ENCODE data around the gene RAB20.
A peak's percentile ranks its signal among the peaks of the same experiment; 100 is the strongest.
"Not testable (repeated sequence)": the region's sequence is repeated elsewhere in the genome, so short reads cannot be mapped to it uniquely, and the experiment has no call there.

The RAB20 gene

DNA sequence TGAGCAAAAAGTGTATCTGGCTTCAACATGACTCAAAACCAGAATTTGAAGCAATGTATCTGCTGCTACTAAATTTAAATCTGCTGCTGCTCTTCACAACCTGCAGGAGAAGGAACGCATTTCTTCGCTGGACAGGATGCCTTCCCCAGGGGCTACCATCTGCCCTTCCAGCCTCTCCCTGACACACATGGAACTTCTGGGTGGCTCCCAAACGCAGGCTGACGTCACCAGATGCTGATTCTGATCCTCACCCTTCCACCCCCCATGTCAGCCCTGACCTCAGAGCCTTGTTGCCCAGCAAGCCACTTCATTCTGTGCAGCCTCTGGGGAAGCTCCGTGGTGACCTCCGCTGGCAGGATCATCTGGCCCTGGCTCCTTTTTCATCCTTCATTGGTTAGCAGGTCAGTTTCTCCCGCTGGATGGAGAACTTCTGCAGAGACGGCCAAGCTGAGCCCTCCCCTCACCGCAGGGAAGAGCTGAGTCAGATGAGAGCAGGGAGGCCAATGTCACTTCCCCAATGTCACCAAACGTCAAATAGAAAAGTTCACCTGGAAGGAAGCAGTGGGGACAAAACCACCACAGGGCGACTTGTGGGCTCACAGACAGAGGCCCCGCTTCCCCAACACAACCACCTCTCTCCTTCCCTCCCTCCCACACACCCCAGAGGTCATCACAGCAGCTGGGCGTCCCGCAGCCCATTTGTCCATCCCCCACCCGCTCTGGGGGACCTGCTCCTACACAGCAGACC is 14.0 kb upstream of the RAB20 start:
- no peak for DNase-seq

DNA sequence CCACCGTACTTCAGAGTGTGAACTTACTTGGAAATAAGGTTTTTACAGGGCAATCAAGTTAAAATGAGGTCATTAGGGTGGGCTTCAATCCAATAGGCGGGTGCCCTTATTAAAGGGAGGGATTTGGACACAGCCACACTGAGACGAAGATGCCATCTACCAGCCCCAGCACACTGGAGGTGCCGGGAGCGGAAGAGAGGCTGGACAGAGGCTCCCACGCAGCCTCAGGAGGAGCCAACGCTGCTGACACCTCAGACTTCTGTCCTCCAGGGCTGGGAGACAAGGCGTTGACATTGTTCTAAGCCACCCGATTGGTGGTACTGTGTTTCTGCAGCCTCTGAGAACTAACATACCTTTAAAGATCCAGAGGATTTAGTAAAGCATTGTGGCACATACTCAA is 12.6 kb upstream of the RAB20 start:
- no peak for DNase-seq

DNA sequence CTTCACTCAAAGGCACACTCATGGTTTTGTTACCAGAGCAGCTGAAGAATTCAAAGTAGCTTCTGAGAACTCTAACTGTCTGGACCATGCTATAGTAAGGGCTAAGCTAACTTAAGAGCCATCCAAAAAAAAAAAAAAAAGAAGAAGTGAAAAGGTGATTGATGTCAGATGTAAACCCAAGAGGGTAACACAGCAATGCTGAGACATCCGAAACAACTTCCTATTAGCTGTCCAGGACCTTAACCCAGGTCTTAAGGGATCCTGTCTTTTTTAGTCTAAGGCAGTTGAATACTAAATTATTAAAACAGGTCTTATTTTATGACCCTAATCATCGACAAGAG is 11.2 kb upstream of the RAB20 start:
- DNase-seq, result no peak

DNA sequence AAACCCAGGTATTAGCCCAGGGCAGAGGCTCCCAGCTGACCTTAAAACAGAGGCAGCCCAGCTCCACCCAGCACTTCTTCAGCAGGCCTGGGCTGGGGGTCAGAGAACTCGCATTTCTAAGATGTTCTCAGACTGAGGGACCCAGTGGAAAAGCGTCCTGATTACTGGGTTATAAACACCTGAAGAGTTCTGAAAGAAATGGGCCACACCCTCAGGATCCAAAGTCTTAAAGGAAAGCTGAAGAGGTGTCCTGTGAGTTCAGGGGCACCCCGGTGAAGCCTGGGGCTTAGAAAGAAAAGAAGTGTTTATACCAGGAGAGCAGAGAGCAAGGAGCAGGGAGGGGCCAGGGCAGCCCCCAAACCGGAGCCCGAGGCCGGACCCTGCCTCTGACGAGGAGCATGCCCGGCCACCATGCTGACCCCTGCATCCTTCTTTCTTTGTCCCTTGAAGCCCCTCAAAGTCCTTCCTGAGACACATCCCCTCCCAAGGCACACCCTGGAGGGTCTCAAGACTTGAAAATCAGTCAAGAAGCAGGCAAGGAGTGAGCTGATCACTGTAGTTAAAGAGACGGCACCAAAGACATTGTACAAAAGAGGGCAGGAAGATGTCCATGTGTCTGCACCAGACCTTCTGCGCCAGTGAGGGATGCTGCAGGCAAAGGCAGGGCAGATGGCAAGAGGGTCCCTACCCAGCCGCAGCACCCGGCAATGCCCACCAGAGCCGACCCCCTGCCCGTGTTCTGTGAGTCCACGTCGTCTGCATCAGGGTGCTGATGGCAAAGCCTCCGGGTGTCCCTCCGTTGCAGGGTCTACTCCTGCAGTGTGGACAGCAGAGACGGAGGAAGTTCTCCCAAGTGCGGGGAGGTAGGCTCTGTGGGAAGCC is 10.6 kb upstream of the RAB20 start:
- DNase-seq, result no peak

DNA sequence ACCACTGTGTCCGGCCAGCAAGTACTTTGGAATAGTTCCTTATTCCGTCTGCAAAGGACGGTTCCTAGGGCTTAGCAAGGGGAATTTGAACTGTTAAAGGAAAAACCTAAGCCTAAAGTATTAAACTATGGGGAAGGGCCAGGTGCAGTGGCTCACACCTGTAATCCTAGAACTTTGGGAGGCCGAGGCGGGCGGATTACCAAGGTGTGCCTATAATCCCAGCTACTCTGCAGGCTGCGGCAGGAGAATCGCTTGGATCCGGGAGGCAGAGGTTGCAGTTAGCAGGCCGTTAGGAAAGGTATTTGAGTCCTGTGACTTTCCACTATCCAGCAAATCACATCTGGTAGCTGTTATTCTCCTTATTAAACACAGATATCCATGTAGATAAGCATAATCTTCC is 9.4 kb upstream of the RAB20 start:
- no peak for DNase-seq

DNA sequence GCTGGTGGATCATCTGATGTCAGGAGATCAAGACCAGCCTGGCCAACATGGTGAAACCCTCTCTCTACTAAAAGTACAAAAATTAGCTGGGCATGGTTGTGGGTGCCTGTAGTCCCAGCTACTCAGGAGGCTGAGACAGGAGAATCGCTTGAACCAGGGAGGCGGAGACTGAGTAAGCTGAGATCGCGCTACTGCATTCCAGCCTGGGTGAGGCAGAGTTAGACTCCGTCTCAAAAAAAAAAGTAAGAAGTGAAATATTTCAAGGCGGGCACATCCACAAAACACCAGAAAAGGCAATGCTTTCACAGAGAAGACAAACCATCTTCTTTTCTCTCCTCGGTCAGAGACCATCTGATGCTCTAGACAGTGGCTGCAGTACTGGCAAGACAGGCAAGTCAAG is 8.4 kb upstream of the RAB20 start:
- not testable (repeated sequence) for DNase-seq

DNA sequence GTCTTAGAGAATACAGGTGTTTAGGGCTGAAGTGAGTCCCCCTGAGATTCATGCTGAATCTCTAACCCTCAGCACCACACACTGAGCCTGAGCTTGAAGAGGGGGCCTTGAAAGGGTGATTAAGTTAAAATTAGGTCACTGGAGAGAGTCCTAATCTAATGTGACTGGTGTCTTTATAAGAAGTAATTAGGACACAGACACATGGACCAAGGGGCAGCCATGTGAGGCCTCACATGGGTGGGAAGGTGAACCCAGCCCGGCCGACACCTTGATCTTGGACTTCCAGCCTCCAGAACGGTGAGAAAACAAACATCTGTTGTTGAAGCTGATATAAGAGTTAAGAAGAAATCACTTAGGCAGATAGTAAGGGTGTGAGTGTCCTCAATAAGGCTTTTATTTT is 7.1 kb upstream of the RAB20 start:
- DNase-seq, result no peak

DNA sequence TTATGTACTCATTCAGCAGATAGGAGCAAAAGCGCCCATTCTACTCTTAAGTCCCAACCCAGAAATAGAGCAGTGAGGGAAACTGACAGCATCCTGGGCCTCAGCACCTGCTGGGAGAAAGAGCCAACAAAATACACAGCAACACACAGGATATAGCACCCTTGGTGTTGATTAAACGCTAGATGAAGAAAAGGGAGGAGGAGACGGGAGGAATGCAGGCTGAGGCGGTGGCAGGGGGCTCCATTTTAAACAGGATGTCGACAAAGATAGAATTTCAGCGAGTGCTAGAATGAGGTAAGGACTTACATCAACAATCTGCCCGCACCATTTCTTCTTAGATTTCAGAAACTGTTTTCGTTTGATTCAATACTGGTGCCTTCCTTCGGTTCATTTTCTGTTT is 4.6 kb upstream of the RAB20 start:
- DNase-seq, result no peak

DNA sequence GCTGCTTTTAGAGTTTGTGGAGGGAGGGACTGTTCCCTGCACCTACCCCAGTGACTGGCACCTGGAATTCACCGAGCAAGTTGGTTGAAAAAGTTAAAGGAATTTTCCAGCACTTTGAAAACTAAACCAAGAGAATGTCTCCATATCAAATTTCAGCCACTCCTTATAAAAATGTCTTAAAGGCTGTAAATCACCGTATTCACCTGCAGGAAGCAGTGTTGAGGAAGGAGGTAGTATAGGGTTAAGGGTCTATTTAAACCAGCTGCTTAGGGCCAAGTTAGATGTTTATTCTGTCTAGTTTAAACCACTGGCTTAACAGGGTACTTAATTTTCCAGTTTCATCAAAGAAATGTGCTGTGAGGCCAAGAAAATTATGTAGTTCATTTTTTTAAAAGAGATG is 3.8 kb upstream of the RAB20 start:
- no peak for DNase-seq

DNA sequence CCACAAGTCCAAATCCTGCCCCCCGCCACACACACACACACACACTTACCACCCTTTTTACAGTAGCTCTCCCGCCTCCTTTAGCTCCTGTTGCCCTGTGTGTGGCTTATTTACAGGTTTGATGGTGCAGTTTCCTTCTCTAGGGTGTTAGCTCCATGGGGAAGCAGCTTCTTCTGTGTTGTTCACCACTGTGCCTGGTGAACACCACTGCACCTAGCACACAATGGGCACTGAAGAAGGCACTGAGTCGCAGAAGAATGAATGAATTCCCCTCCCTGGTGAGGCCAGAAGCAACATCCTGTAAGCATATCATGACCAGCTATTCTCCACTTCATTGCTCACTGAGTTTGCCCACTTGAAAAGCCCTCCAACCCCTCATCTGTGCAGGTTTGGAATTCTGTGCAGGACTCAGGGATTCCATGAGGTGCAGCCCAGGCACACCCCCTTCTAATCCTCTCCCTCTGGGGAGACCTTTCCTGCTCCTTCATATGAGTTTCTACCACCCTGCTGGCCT is 3.0 kb upstream of the RAB20 start:
- no peak for DNase-seq

DNA sequence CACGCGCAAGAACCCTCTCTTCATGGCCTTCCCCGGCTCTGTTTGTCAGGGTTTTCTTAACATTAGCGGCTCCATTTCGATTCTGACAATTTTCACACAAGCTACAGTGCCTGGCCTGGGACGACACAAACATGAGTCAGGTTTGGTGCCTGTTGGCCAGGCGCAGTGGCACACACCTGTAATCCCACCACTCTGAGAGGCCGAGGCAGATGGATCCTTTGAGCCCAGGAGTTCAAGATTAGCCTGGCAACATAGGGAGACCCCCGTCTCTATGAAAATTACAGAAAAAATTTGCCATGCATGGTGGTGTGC is 1.9 kb upstream of the RAB20 start:
- DNase-seq, result no peak

DNA sequence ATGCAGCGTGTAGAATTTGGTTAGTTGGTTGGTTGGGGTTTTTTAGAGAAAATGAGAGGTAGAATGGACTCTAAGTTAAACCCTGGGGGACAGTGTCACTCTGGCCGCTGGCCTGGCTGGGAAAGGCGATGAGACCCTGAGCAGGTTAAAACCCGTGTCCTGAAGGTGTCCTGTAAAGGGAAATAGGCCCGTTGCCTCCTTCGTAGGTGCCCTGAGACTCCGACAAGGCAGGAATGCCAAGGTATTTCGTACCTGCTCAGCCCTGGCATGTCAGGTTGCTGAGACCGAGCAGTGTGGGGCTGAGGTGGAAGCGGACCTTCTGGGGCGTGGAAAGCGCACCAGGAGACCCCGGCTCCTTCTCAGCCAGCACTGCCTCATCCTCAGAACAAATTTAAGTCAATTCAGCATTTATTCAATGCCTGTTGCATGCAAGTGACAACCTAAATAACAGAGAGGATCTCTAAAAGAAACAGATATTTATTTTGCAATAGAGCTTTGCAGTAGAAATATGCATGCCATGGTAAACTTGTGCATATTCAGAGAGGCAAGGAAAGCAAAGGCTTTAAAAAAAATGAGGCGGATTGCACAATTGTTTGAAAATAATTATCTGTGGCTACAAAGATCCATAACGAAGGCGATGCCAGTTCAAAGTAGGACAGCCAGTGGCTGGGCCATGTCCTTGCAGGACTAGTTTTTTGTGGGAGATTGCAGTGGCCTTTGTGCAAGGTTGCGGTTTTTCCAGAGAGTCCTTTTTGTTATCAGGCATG is 1.4 kb upstream of the RAB20 start:
- no peak for DNase-seq

DNA sequence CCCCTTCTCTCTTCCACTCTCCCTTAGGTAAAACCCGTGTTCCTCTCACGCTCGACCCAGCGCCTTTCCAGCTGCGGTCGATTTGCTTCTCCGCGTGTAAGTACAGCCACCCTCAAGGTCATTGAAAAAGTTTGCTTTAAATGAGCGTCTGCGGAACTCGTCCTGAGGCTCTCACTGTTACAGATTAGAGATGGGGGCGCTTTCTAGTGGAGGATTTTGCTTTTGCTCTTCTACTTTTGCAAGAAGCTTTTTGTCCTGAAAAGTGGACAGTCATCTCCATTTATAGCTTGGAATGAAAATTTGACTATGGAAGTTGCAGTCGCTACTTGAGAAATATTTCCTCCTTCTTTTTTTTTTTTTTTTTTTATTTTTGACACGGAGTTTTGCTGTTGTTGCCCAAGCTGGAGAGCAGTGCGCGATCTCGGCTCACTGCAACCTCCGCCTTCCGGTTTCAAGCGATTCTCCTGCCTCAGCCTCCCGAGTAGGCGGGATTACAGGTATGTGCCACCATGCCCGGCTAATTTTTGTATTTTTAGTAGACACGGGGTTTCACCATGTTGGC is 595 bp upstream of the RAB20 start:
- peak; percentile 57 for DNase-seq

DNA sequence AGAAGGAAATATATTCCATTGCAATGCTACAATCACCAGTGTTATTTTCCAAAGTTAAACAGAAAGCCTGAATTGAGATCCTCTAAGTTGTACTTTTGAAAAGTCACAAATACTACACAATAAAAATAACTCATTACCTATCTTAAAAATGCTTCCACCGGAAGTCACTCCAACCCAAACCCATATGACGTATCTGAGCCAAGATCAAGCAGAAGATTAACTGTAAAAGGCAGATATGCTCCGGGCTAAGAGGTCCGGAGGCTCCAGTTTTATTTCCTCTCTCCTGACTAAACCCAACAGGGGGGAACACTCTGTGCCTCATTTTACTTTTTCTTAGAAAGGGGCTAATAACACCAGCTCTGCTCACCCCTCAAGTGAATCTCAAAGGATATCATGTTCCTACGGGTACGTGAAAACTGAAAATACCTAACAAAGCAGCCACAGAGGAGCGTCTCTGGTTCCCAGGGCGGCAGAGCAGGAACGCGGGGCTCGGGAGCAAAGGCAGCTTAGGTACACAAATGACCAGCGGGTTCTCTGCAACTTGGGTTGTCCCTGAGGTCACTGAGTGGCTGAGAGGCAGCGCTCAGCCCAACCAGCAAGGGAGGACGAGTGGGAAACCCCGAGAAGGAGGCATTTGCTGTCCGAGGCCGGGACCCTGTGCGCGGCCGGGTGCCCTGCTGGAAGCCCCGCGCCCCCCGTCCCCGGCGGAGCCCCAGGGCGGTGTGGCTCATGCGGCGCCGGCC is 750 bp downstream of the RAB20 start:
- peak; percentile 26 for DNase-seq

DNA sequence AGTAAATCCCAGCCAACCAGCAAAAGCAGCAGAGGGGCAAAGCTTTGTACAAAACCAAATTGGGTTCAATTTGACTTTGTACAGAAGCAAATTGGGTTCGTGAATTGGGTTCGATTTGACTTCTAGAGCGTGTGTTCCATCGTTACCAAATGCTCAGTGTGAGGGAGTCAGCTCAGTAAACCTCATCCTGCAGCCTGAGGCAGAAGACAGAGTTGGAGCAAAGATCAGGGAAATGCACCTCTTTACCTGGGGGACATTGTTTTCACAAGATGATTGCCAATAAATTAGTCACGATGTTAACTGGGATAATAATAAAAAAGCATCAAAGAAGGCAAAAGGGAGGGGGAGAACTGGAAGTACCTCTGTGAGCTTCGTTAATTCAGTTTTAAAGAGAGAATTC is 1.5 kb downstream of the RAB20 start:
- DNase-seq, result no peak

DNA sequence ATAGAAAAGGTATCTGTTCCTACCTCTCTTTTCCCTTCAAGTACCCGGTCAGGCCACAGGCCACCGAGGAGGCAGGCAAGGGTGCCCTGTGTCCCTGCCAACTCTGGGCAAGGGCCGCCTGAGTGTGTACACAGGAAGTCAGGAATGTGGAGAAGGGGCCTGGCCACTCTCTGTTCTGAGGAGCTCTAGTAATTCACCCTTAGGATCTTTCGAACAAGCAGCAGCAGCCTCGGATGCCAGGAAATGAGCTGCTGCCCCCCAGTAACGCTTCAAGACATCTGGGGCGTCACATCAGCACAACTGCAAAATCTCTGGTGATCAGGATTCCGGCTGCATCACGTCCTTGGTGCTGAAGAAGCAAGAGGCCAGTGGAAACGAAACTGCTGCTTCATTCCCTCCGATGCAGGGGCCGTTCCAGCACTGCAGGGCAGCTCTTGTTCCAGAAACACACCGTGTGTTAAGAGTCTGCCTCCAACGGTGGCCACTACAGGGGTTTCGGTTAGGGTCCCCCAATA is 2.0 kb downstream of the RAB20 start:
- no peak for DNase-seq

DNA sequence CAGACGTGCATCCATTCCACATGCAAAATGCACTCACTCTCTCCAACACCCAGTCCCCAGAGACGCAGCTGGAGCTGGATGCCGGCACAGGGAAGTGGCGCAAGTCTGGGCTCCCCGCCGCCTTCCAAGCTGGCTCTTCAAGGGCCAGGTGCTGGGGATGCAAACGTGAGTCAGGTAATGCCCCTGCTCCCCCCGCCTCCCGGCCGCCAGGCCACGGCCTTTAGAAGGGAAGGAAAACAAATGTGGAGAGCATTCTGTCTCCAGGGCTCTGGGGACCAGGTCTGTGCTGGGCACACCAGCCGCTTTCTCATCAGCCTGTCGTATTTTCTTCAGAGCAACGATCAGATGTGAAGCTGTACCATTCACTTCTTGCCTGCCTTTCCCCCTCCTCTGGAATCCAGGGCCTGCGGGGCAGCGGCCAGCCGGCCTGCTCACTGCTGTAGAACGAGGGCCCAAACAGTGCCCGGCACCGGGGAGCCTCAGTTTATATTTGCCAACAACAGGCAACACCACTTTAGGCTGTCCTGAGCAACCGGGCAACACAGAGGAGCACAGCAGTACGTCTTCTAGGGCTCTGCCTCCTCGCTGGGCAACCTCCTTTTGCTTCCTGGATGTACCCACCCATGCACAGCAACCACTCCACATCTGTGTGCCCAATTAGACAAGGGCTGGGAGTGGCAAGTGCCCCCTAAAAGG is 3.8 kb downstream of the RAB20 start:
- no peak for DNase-seq

DNA sequence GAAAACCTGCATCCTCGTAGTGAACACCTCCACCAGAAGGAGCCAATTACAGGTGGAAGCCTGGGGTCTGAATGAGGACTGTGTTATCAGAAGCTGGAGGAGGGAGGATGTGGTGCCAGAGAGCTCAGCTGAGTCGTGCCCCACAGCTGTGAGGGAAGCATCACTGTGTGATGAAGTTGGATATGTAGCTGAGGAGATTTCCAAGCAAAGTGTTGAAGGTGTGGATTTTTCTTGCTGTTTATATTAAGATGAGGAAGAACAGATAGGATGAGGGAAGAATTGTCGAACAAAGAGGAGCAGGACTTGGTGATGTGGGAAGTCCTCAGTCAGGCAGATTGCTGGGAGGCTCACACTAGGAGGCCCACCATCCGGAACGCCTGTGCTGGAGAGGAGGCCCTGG is 4.4 kb downstream of the RAB20 start:
- DNase-seq, result no peak

DNA sequence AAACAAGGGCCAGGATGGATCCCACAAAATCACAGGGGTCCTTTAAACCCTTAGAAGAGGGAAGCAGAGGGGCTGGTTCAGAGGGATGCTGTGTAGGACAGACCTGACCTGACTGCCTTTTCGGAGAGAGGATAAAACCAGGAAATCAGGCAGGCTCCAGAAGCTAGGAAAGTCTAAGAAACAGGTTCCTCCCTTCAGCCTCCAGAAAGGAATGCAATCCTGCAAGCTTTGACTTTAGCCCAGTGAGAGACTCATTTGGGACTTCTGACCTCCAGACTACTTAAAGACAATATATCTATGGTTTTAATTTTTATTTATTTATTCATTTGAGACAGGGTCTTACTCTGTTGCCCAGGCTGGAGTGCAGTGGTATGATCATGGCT is 5.3 kb downstream of the RAB20 start:
- no peak for DNase-seq

DNA sequence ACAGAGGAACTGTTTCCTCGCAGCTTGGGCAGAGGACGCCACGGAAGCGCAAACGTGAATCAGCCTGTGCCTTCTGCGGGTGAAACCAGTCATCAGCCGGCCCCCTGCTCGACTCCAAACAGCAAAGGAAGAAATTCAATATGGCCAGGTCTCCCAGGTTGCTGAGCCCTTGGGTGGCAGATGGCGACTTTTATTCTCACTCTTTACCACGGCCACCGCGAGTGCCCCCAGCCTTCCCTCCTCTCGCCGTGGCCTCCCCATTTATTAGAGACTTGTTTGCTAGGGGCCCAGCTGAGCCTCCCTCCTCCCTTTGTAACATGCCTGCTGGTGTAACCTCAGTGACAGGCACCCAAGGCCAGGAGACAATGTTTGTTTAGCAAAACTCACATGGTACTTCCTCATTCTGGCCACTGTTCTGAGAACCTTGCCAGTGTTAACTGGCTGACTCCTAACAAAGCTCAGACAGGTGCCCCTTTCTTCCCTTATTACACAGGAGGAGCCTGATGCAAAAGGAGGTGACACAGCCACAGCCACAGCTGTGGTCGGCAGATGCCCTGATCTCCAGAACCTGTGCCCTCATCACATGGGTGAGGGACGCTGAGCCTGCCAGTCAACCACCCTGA is 5.8 kb downstream of the RAB20 start:
- no peak for DNase-seq

DNA sequence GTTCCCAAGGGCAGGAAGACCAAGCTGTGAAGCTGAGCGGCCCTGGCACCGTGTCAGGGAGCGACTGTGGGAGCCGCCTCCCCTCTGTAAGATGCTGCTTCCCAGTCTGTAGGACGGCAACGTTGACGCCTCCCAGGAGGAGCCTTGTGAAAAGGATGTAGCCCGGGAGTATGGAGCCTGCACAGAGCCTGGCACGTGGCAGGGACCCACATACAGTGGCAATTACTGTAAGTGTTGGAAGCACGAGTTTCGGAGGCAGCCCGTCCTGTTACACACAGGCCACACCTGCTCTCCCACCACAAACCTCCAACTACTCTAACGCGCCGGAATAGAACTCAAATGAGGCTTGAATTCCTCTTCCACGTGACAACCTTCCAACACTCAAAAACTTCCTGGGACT is 6.6 kb downstream of the RAB20 start:
- DNase-seq, result no peak
